HL-60 (cell line): ENCODE results near the gene TSACC.

Experiments
- DNase-seq, 2 experiments: peaks; one replicate each; pipeline ENCODE4 v3.0.0-alpha.2; 2010 to 2020; ENCODE audit warnings: low read depth in 1 of 2, low spot score in 1 of 2
- H3K27ac ChIP-seq: fragments of 250-450 bp; sonication (Bioruptor Pico); replicated peaks from 2 replicates; pipeline ENCODE4 v1.5.1; 2020; ENCODE audit warnings: mild to moderate bottlenecking, moderate library complexity
- H3K27me3 ChIP-seq: fragments of 250-450 bp; sonication (Bioruptor Pico); 2 replicates; pipeline ENCODE4 v1.5.1; 2021; ENCODE audit warnings: mild to moderate bottlenecking, moderate library complexity; ENCODE audit not compliant: insufficient read depth, poor library complexity, severe bottlenecking
- H3K4me3 ChIP-seq: replicated peaks from 2 replicates; pipeline ENCODE4 v1.5.1; 2011; ENCODE audit warnings: mild to moderate bottlenecking, control low read depth, low read length; ENCODE audit not compliant: insufficient read depth
- GABPA ChIP-seq: IDR thresholded peaks from 2 replicates; pipeline ENCODE4 v1.6.1; 2012; ENCODE audit warnings: low read depth
- POLR2AphosphoS5 ChIP-seq: IDR thresholded peaks from 2 replicates; pipeline ENCODE4 v1.6.1; 2012; ENCODE audit warnings: low read depth
- REST ChIP-seq: IDR thresholded peaks from 2 replicates; pipeline ENCODE4 v1.6.1; 2012; ENCODE audit warnings: low read depth; ENCODE audit not compliant: insufficient replicate concordance
- SPI1 ChIP-seq: IDR thresholded peaks from 2 replicates; pipeline ENCODE4 v1.6.1; 2012; ENCODE audit warnings: low read depth, mild to moderate bottlenecking, borderline replicate concordance
- TF ChIP-seq, protein P1 (sequence below): IDR thresholded peaks from one replicate; pipeline ENCODE4 v1.5.1; 2011; ENCODE audit warnings: low read length, control low read depth, inconsistent platforms; ENCODE audit not compliant: insufficient read depth

Gene TSACC

GRCh38 chr1:156376146-156376545 is 37.8 kb downstream of the TSACC start:
- TF ChIP-seq, protein P1, sequence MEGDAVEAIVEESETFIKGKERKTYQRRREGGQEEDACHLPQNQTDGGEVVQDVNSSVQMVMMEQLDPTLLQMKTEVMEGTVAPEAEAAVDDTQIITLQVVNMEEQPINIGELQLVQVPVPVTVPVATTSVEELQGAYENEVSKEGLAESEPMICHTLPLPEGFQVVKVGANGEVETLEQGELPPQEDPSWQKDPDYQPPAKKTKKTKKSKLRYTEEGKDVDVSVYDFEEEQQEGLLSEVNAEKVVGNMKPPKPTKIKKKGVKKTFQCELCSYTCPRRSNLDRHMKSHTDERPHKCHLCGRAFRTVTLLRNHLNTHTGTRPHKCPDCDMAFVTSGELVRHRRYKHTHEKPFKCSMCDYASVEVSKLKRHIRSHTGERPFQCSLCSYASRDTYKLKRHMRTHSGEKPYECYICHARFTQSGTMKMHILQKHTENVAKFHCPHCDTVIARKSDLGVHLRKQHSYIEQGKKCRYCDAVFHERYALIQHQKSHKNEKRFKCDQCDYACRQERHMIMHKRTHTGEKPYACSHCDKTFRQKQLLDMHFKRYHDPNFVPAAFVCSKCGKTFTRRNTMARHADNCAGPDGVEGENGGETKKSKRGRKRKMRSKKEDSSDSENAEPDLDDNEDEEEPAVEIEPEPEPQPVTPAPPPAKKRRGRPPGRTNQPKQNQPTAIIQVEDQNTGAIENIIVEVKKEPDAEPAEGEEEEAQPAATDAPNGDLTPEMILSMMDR = no peak
- TF ChIP-seq POLR2AphosphoS5 (no peak), REST (no peak), GABPA (no peak), SPI1 (no peak)
- Histone ChIP-seq H3K27me3 (no peaks in the 10 kb centered on the region), H3K27ac (no peak overlapping the region), H3K4me3 (no peak overlapping the region)
- DNase-seq = peak in 1 of 2 experiments; percentile 47

- Histone ChIP-seq H3K27me3 (no peaks in the 10 kb centered on the region), H3K27ac (no peak overlapping the region), H3K4me3 (no peak overlapping the region)
- TF ChIP-seq SPI1 (peak; percentile 36; the same call in 1 of the 2 replicates), POLR2AphosphoS5 (no peak), REST (no peak)
- TF ChIP-seq, protein P1 = no peak
- peak; percentile 53 to 86 for DNase-seq
Measured at GRCh38 chr1:156376958-156377919, 38.9 kb downstream of the TSACC start.

DNA sequence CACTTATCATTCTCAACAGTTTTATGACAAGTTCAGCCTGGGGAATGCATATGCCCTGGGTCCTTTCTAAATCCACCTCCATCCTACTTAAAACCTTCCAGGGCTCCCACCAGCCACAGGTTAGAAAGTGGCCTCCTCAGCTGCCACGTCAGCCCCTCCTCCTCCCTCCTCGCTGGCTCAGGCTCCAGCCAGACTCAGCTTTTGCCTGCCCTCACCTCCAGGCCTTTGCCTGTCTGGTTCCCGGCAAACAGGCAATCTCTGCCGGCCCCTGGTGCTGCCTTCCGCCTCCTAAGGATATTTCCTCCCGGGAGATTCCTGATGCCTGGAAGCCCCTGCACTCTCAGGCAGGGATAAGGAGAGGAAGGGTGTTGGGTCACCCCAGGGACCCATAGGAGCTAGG is 40.2 kb downstream of the TSACC start:
- Histone ChIP-seq H3K4me3 (no peak overlapping the region), H3K27ac (no peak overlapping the region), H3K27me3 (no peaks in the 10 kb centered on the region)
- TF ChIP-seq POLR2AphosphoS5 (no peak), SPI1 (no peak), REST (no peak), GABPA (no peak)
- TF ChIP-seq, protein P1 = no peak
- no peak for DNase-seq
